Thoracic aorta (tissue), 2 donors: ENCODE results near the gene TXNRD1. TPM values are rescaled to one million over a fixed set of nuclear protein-coding genes. Genes with fewer than 3 reads are reported as not detected.

Experiments
- ATAC-seq: fragments of 150-250 bp; one replicate; pipeline ENCODE4 v1.8.0; 2017; ENCODE audit warnings: low read depth; ENCODE audit not compliant: insufficient number of reproducible peaks, low FRiP score
- DNase-seq: peaks from one replicate; pipeline ENCODE4 v3.0.0-alpha.2; 2020; ENCODE audit warnings: low spot score
- H3K27ac ChIP-seq, 2 donors: fragments of 200-600 bp; sonication (generic); 1 replicate in 1 of 2; 2 replicates in 1 of 2; pipeline ENCODE4 v1.5.1; 2016; ENCODE audit warnings: mild to moderate bottlenecking in 2 of 2, moderate library complexity in 2 of 2
- H3K27me3 ChIP-seq: fragments of 200-600 bp; sonication (generic); replicated peaks from 2 replicates; pipeline ENCODE4 v1.6.0; 2016; ENCODE audit warnings: mild to moderate bottlenecking; ENCODE audit not compliant: insufficient read depth
- H3K36me3 ChIP-seq: fragments of 200-600 bp; sonication (generic); one replicate; pipeline ENCODE4 v1.5.1; 2016
- H3K4me1 ChIP-seq, 2 donors: fragments of 200-600 bp; sonication (generic); 1 replicate in 1 of 2; 2 replicates in 1 of 2; pipeline versions ENCODE4 v1.5.1 to v1.6.0; 2016; ENCODE audit warnings: low read depth in 2 of 2, mild to moderate bottlenecking in 1 of 2; ENCODE audit not compliant: control insufficient read depth in 1 of 2
- H3K4me3 ChIP-seq: fragments of 200-600 bp; sonication (generic); 2 replicates; pipeline ENCODE4 v1.5.1; 2016; ENCODE audit warnings: mild to moderate bottlenecking
- H3K9me3 ChIP-seq: fragments of 200-600 bp; sonication (generic); 2 replicates; pipeline ENCODE4 v1.5.1; 2016
- CTCF ChIP-seq: fragments of 200-600 bp; sonication (generic); IDR thresholded peaks from one replicate; pipeline ENCODE4 v1.5.1; 2019; ENCODE audit warnings: antibody characterized with exemption
- total RNA-seq, 2 donors: library from RNA; depleted of rRNA; stranded (reverse); fragments of >200 nt; gene quantifications; one replicate each; pipeline versions ENCODE4 v1.1.0 to v1.2.3, GENCODE V29; 2016

Gene TXNRD1
- total RNA-seq, 2 donors from 2014 or later = 269 to 332 TPM

- DNase-seq = no peak
- ATAC-seq = no peak
- Histone ChIP-seq H3K27me3 (no peaks in the 10 kb centered on the region), H3K4me1 (peaks cover 0 to 9% of the 10 kb centered on the region in 2 donors), H3K27ac (no peak overlapping the region), H3K9me3 (peaks cover 34% of the 10 kb centered on the region), H3K36me3 (no peaks in the 10 kb centered on the region), H3K4me3 (no peak overlapping the region)
- TF ChIP-seq CTCF = peak; percentile 28
Observed at GRCh38 chr12:104230304-104231095, 14.9 kb downstream of the TXNRD1 start.

GRCh38 chr12:104232609-104233280, 17.2 kb downstream of the TXNRD1 start:
- no peak for DNase-seq
- H3K4me3 ChIP-seq = no peak overlapping the region
- H3K9me3 ChIP-seq = peaks cover 42% of the 10 kb centered on the region
- no peaks in the 10 kb centered on the region for H3K36me3 ChIP-seq
- no peak for TF ChIP-seq CTCF
- no peak for ATAC-seq
- no peaks in the 10 kb centered on the region for H3K4me1 ChIP-seq
- H3K27ac ChIP-seq = no peak overlapping the region
- no peaks in the 10 kb centered on the region for H3K27me3 ChIP-seq

- DNase-seq = no peak
- ATAC-seq = no peak
- Histone ChIP-seq H3K36me3 (no peaks in the 10 kb centered on the region), H3K4me1 (no peaks in the 10 kb centered on the region), H3K27me3 (no peaks in the 10 kb centered on the region), H3K4me3 (no peak overlapping the region), H3K9me3 (peaks cover 42% of the 10 kb centered on the region), H3K27ac (no peak overlapping the region)
- no peak for TF ChIP-seq CTCF
Observed at GRCh38 chr12:104234926-104235499, 19.4 kb downstream of the TXNRD1 start.

GRCh38 chr12:104237930-104238329, 22.4 kb downstream of the TXNRD1 start:
- Histone ChIP-seq H3K4me3 (no peak overlapping the region), H3K36me3 (no peaks in the 10 kb centered on the region), H3K9me3 (peaks cover 31% of the 10 kb centered on the region), H3K4me1 (no peaks in the 10 kb centered on the region), H3K27me3 (no peaks in the 10 kb centered on the region), H3K27ac (no peak overlapping the region)
- ATAC-seq (no peak), DNase-seq (no peak)
- TF ChIP-seq CTCF = no peak

- no peaks in the 10 kb centered on the region for H3K4me1 ChIP-seq
- no peak overlapping the region for H3K4me3 ChIP-seq
- ATAC-seq (no peak), DNase-seq (no peak)
- H3K36me3 ChIP-seq = no peaks in the 10 kb centered on the region
- TF ChIP-seq CTCF = no peak
- H3K27me3 ChIP-seq = no peaks in the 10 kb centered on the region
- no peaks in the 10 kb centered on the region for H3K9me3 ChIP-seq
- no peak overlapping the region for H3K27ac ChIP-seq
Observed at GRCh38 chr12:104242546-104243206, 27.1 kb downstream of the TXNRD1 start.
